K562 (cell line): ENCODE measurements around the gene GAPDHS. TPM values are rescaled to one million over a fixed set of nuclear protein-coding genes. Genes with fewer than 3 reads are reported as not detected.

Experiments used
- ATAC-seq: fragments of 200-7000 bp; cut with Tn5 transposase; 3 replicates; pipeline ENCODE4 v1.9.1; 2020; ENCODE audit warnings: moderate library complexity
- BruUV-seq: library from RNA; stranded (reverse); fragments of 400-500 nt; replicated peaks from 2 replicates; lab custom pipeline; 2021; lab: Mats Ljungman, UMichigan
- CTCF ChIA-PET: fragments of 300-600 bp; formaldehyde crosslinking; extraction: SDS; loops from one replicate; lab custom pipeline; 2021; ENCODE audit warnings: low intra/inter-chr PET ratio; lab: Yijun Ruan, JAX
- POLR2A ChIA-PET: fragments of 300-600, 350-650 bp; sonication (Branson Sonifier 250); formaldehyde crosslinking; extraction: SDS; loops from one replicate; lab custom pipeline; 2021; ENCODE audit warnings: antibody characterized with exemption, inconsistent platforms; lab: Yijun Ruan, JAX
- DNase-seq, 4 experiments: peaks; one replicate each; pipeline versions ENCODE4 v3.0.0 to v3.0.0-alpha.2; 2011 to 2018; ENCODE audit warnings: low spot score in 3 of 4, mixed read lengths in 3 of 4; ENCODE audit errors: extremely low read depth in 1 of 4
- FAIRE-seq: peaks from 2 replicates; lab custom pipeline; 2011; peaks lifted over from hg19 to GRCh38; lab: Jason Lieb, UNC
- H2AFZ ChIP-seq: 2 replicates; pipeline ENCODE4 v1.6.0; 2011; ENCODE audit warnings: low read depth, low read length, control low read depth, inconsistent platforms
- H3K27ac ChIP-seq: fragments of 200-600 bp; 3 replicates; pipeline ENCODE4 v1.8.0; 2011; ENCODE audit warnings: low read depth, mild to moderate bottlenecking, control low read depth, inconsistent platforms, low read length, moderate library complexity, mixed read lengths; ENCODE audit errors: extremely low read depth
- H3K27me3 ChIP-seq, 2 experiments: fragments of 300-600 bp in 1 of 2; 2 replicates in 1 of 2; 3 replicates in 1 of 2; pipeline versions ENCODE4 v1.6.0 to v1.8.0; 2011; ENCODE audit warnings: inconsistent platforms in 2 of 2, low read length in 2 of 2, mild to moderate bottlenecking in 1 of 2, mixed read lengths in 1 of 2, moderate library complexity in 1 of 2; ENCODE audit not compliant: control insufficient read depth in 2 of 2, insufficient read depth in 2 of 2
- H3K36me3 ChIP-seq: fragments of 300-600 bp; 3 replicates; pipeline ENCODE4 v1.8.0; 2011; ENCODE audit warnings: mild to moderate bottlenecking, low read length, inconsistent platforms; ENCODE audit not compliant: control insufficient read depth, insufficient read depth
- H3K4me1 ChIP-seq, 2 experiments: fragments of 200-600 bp in 1 of 2; replicated peaks in 1 of 2; 2 replicates in 1 of 2; 3 replicates in 1 of 2; pipeline versions ENCODE4 v1.5.1 to v1.8.0; 2011; ENCODE audit warnings: inconsistent platforms in 2 of 2, low read length in 2 of 2, mild to moderate bottlenecking in 1 of 2, mixed read lengths in 1 of 2, moderate library complexity in 1 of 2; ENCODE audit not compliant: control insufficient read depth in 2 of 2, insufficient read depth in 2 of 2
- H3K4me2 ChIP-seq: 2 replicates; pipeline ENCODE4 v1.6.1; 2011; ENCODE audit warnings: low read length, control low read depth, inconsistent platforms, mixed read lengths; ENCODE audit not compliant: insufficient read depth
- H3K4me3 ChIP-seq: fragments of 200-600 bp; sonication (generic), shearing (Covaris generic); 2 replicates; pipeline ENCODE4 v1.5.1; 2016; ENCODE audit warnings: control low read depth, inconsistent platforms
- H3K79me2 ChIP-seq: fragments of 200-600 bp; 3 replicates; pipeline ENCODE4 v1.8.0; 2011; ENCODE audit warnings: low read length, inconsistent platforms; ENCODE audit not compliant: control insufficient read depth, insufficient read depth
- H3K9ac ChIP-seq, 2 experiments: 2 replicates each; pipeline versions ENCODE4 v1.6.0 to v1.6.1; 2011; ENCODE audit warnings: low read depth in 2 of 2, low read length in 2 of 2, control low read depth in 1 of 2, inconsistent platforms in 1 of 2, mild to moderate bottlenecking in 1 of 2, mixed read lengths in 1 of 2; ENCODE audit not compliant: insufficient read depth in 1 of 2
- H3K9me1 ChIP-seq: one replicate; pipeline ENCODE4 v1.6.0; 2011; ENCODE audit warnings: inconsistent platforms, mild to moderate bottlenecking, low read length, moderate library complexity; ENCODE audit not compliant: control insufficient read depth, insufficient read depth
- H3K9me3 ChIP-seq: replicated peaks from 2 replicates; pipeline ENCODE4 v1.5.1; 2011; ENCODE audit warnings: low read depth, low read length, inconsistent platforms; ENCODE audit not compliant: control insufficient read depth, insufficient read depth
- H4K20me1 ChIP-seq: replicated peaks from 2 replicates; pipeline ENCODE4 v1.6.1; 2011; ENCODE audit warnings: low read length, inconsistent platforms, mixed read lengths; ENCODE audit not compliant: control insufficient read depth, insufficient read depth
- ATF7 ChIP-seq: fragments of 450-650 bp; IDR thresholded peaks from 2 replicates; pipeline ENCODE4 v1.7.1; 2014; ENCODE audit warnings: mild to moderate bottlenecking, moderate library complexity
- DNMT1 ChIP-seq: fragments of 450-650 bp; IDR thresholded peaks from 2 replicates; pipeline ENCODE4 v1.6.1; 2016; ENCODE audit warnings: antibody characterized with exemption, mild to moderate bottlenecking
- HNRNPH1 ChIP-seq: fragments of 200-400 bp; formaldehyde crosslinking; optimal IDR thresholded peaks from 2 replicates; pipeline ENCODE3; 2017; ENCODE audit warnings: low read depth, mild to moderate bottlenecking, low read length, moderate library complexity
- JUND ChIP-seq, 2 experiments: IDR thresholded peaks; 2 replicates in 1 of 2; 3 replicates in 1 of 2; pipeline ENCODE4 v1.6.1; 2011; ENCODE audit warnings: borderline replicate concordance in 2 of 2, low read depth in 2 of 2, low read length in 2 of 2, improper control_type of control experiment in 1 of 2, missing biosample characterization in 1 of 2, missing genetic modification characterization in 1 of 2, missing genetic modification reagents in 1 of 2
- MEIS2 ChIP-seq: fragments of 450-650 bp; IDR thresholded peaks from 2 replicates; pipeline ENCODE4 v1.6.1; 2014; ENCODE audit warnings: mild to moderate bottlenecking; ENCODE audit not compliant: partially characterized antibody
- MIER1 ChIP-seq: fragments of 450-650 bp; IDR thresholded peaks from 2 replicates; pipeline ENCODE4 v1.6.1; 2016; ENCODE audit warnings: antibody characterized with exemption, mild to moderate bottlenecking, low read depth
- SMARCB1 ChIP-seq: IDR thresholded peaks from 2 replicates; pipeline ENCODE4 v1.6.1; 2011; ENCODE audit warnings: improper control_type of control experiment, low read depth; ENCODE audit not compliant: insufficient read length
- ZNF134 ChIP-seq: fragments of 250-450 bp; sonication (Bioruptor Pico); conservative IDR thresholded peaks from 2 replicates; pipeline ENCODE4 v1.4.0; 2020
- ZNF75A ChIP-seq: fragments of 450-650 bp; formaldehyde crosslinking; IDR thresholded peaks from 2 replicates; pipeline ENCODE4 v1.4.0; 2020; ENCODE audit warnings: mild to moderate bottlenecking
- WGBS: fragments of 100-300 bp; shearing (Covaris generic); methylation state at CpG from one replicate; pipeline ENCODE4 v1.1.6; 2016; ENCODE audit warnings: low coverage, mixed read lengths; ENCODE audit not compliant: insufficient coverage; ENCODE audit errors: missing lambda C conversion rate; 5-methylcytosine and 5-hydroxymethylcytosine counted together
- in situ Hi-C: fragments of 300-500 bp; cut with MboI; formaldehyde crosslinking; loops from 4 replicates; pipeline ENCODE4 v1.15.0; 2018; ENCODE audit warnings: inconsistent platforms, mixed read lengths
- intact Hi-C: fragments of 100-400 bp; cut with micrococcal nuclease; formaldehyde crosslinking; loops from 2 replicates; pipeline ENCODE4 v1.14.2; 2022
- polyA plus RNA-seq, 8 experiments: library from polyadenylated mRNA; depleted of rRNA in 4 of 8; stranded (reverse) in 5 of 8; unstranded in 3 of 8; fragments of >200 nt; fragmentation: Nextera tagmentation in 2 of 8; fragmentation: Illumina TruSeq in 1 of 8; extraction: Ambion mirVana in 2 of 8; extraction: Trizol in 1 of 8; gene quantifications; 2 replicates each; pipeline versions ENCODE4 v1.2.1 to v1.2.3, GENCODE V29; 2011 to 2014; ENCODE audit warnings: inconsistent platforms in 1 of 8, missing spikeins in 1 of 8
- total RNA-seq, 7 experiments: library from RNA; depleted of rRNA in 6 of 7; stranded (reverse); fragments of >200 nt in 6 of 7; fragmentation: Illumina TruSeq in 2 of 7; extraction: Trizol in 2 of 7; gene quantifications; 2 replicates each; pipeline versions ENCODE4 v1.2.1 to v1.2.3, GENCODE V29; 2011 to 2021; ENCODE audit warnings: low replicate concordance in 1 of 7
- TF ChIP-seq, protein P1 (sequence below), 2 experiments: fragments of 450-650 bp in 1 of 2; sonication (generic) in 1 of 2; formaldehyde crosslinking in 1 of 2; IDR thresholded peaks in 1 of 2; conservative IDR thresholded peaks in 1 of 2; 2 replicates each; pipeline versions ENCODE4 v1.6.1 to v1.8.1; 2016 to 2023; ENCODE audit warnings: mild to moderate bottlenecking in 2 of 2, moderate library complexity in 2 of 2, inconsistent platforms in 1 of 2, missing genetic modification reagents in 1 of 2
- TF ChIP-seq, protein P2 (sequence below): fragments of 450-650 bp; IDR thresholded peaks from 2 replicates; pipeline ENCODE4 v1.6.1; 2016

Gene GAPDHS
- total and polyA plus RNA-seq, 9 of the 15 experiments (the other 6 are each of a cell fraction or from before 2014, with no cell fraction given), result 0.08 to 0.12 TPM; not detected in 7

DNA sequence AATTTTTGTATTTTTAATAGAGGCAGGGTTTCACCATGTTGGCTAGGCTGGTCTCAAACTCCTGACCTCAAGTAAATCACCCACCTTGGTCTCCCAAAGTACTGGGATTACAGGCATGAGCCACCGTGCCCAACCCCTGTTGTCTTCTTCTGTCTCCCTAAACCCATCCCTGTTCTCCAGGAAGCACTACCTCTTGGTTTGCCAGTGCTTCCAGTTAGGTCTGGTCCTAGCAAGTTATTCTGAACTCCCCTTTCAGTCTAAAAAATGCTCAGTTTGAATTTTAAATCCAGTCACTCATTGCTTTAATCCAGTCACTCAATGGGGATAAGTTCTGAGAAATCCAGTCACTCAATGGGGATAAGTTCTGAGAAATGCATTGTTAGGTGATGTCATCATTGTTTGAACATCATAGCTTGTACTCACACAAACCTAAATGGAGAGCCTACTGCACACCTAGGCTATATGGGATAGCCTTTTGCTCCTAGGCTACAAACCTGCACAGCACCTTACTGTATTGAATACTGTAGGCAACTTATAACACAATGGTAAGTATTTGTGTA, 38.2 kb downstream of the GAPDHS start:
- peaks cover 10% of the 10 kb centered on the region; the same call in 1 of the 2 replicates for H3K9me3 ChIP-seq
- no peaks in the 10 kb centered on the region for H3K36me3 ChIP-seq
- H3K79me2 ChIP-seq, result no peaks in the 10 kb centered on the region
- POLR2A ChIA-PET, result interaction anchor here (1.2 kb wide), 1 partner anchor 20 kb away, joined by 3 read pairs; no protein-coding TSS in a partner anchor
- no peak overlapping the region for H2AFZ ChIP-seq
- no peaks in the 10 kb centered on the region for H4K20me1 ChIP-seq
- no peak for FAIRE-seq
- H3K4me3 ChIP-seq, result no peak overlapping the region
- no TSS peak for BruUV-seq
- 0% methylated on average over 1 of the region's 1 CpG for WGBS
- no peak overlapping the region for H3K27ac ChIP-seq
- DNase-seq, result no peak
- no peak overlapping the region for H3K4me2 ChIP-seq
- no peaks in the 10 kb centered on the region for H3K4me1 ChIP-seq
- no peaks in the 10 kb centered on the region for H3K9me1 ChIP-seq
- ATAC-seq, result no peak
- H3K9ac ChIP-seq, result no peak overlapping the region
- CTCF ChIA-PET, result no interaction called here
- intact Hi-C loops, result no loop called here
- in situ Hi-C loops, result no loop called here
- peaks cover 0 to 27% of the 10 kb centered on the region in 2 experiments; a peak in 2 of 5 replicates for H3K27me3 ChIP-seq
- TF ChIP-seq DNMT1 (no peak), MEIS2 (peak; percentile 16), JUND (IDR thresholded peaks at IDR 0.05; ENCODE audit: borderline replicate concordance, low read depth, low read length) (no peak), JUND (tag; IDR thresholded peaks at IDR 0.05; ENCODE audit: borderline replicate concordance, low read depth, low read length) (0 out of 3 replicates have a peak, but pooled peaks have one; percentile 18), ZNF75A (CRISPR knock-in tag) (no peak), MIER1 (no peak), HNRNPH1 (no peak), SMARCB1 (no peak), ATF7 (peak; percentile 48; the same call in 1 of the 2 replicates), ZNF134 (CRISPR knock-in tag) (no peak)
- TF ChIP-seq, protein P1, sequence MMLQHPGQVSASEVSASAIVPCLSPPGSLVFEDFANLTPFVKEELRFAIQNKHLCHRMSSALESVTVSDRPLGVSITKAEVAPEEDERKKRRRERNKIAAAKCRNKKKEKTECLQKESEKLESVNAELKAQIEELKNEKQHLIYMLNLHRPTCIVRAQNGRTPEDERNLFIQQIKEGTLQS (IDR thresholded peaks at IDR 0.05), result peak; percentile 73
- TF ChIP-seq, protein P1 (CRISPR knock-in tag; conservative IDR thresholded peaks at IDR 0.05), result no peak
- TF ChIP-seq, protein P2, sequence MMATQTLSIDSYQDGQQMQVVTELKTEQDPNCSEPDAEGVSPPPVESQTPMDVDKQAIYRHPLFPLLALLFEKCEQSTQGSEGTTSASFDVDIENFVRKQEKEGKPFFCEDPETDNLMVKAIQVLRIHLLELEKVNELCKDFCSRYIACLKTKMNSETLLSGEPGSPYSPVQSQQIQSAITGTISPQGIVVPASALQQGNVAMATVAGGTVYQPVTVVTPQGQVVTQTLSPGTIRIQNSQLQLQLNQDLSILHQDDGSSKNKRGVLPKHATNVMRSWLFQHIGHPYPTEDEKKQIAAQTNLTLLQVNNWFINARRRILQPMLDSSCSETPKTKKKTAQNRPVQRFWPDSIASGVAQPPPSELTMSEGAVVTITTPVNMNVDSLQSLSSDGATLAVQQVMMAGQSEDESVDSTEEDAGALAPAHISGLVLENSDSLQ, result peak; percentile 25; the same call in 1 of the 2 replicates
